Gastrocnemius medialis (tissue), 4 donors: ENCODE data around the gene CTXND2. TPM values are rescaled to one million over a fixed set of nuclear protein-coding genes. Genes with fewer than 3 reads are reported as not detected.
"Not testable (repeated sequence)": the region's sequence is repeated elsewhere in the genome, so short reads cannot be mapped to it uniquely, and the experiment has no call there.

ENCODE experiments used
- ATAC-seq, 2 donors: fragments of 150-250 bp; one replicate each; pipeline ENCODE4 v1.9.1; 2016
- DNase-seq, 2 donors: peaks; one replicate each; pipeline ENCODE4 v3.0.0-alpha.2; 2019
- H3K27ac ChIP-seq, 4 donors: fragments of 200-600 bp; sonication (generic); 1 replicate in 1 of 4; 2 replicates in 3 of 4; pipeline ENCODE4 v1.5.1; 2016 to 2018; ENCODE audit warnings: mild to moderate bottlenecking in 2 of 4, moderate library complexity in 1 of 4
- H3K27me3 ChIP-seq, 3 donors: fragments of 200-600 bp; sonication (generic) in 2 of 3; 1 replicate in 1 of 3; 2 replicates in 2 of 3; pipeline versions ENCODE4 v1.5.1 to v1.6.0; 2016 to 2019; ENCODE audit warnings: mild to moderate bottlenecking in 1 of 3, moderate library complexity in 1 of 3
- H3K36me3 ChIP-seq, 2 donors: fragments of 200-600 bp; sonication (generic) in 1 of 2; one replicate each; pipeline ENCODE4 v1.5.1; 2017 to 2018
- H3K4me1 ChIP-seq, 2 donors: fragments of 200-600 bp; sonication (generic) in 1 of 2; one replicate each; pipeline ENCODE4 v1.5.1; 2016 to 2017; ENCODE audit warnings: mild to moderate bottlenecking in 2 of 2
- H3K4me3 ChIP-seq, 4 donors: fragments of 200-600 bp; sonication (generic) in 3 of 4; 1 replicate in 1 of 4; 2 replicates in 3 of 4; pipeline ENCODE4 v1.5.1; 2016 to 2019; ENCODE audit warnings: mild to moderate bottlenecking in 2 of 4
- H3K9me3 ChIP-seq, 3 donors: fragments of 200-600 bp; sonication (generic) in 2 of 3; 1 replicate in 1 of 3; 2 replicates in 2 of 3; pipeline ENCODE4 v1.5.1; 2016 to 2019
- CTCF ChIP-seq, 5 experiments: fragments of 450-650 bp in 3 of 5; fragments of 200-600 bp in 2 of 5; sonication (generic) in 2 of 5; IDR thresholded peaks in 4 of 5; conservative IDR thresholded peaks in 1 of 5; 1 replicate in 4 of 5; 2 replicates in 1 of 5; pipeline ENCODE4 v1.5.1; 2016 to 2019; ENCODE audit warnings: antibody characterized with exemption in 5 of 5, mild to moderate bottlenecking in 3 of 5, moderate library complexity in 3 of 5
- POLR2A ChIP-seq, 2 donors: fragments of 450-650 bp; IDR thresholded peaks; one replicate each; pipeline ENCODE4 v1.6.1; 2017; ENCODE audit warnings: antibody characterized with exemption in 2 of 2, mild to moderate bottlenecking in 2 of 2, moderate library complexity in 2 of 2
- in situ Hi-C, 4 donors: fragments of 200-750 bp; cut with MboI; loops; one replicate each; pipeline versions ENCODE4 v1.15.0 to v1.8.0; 2017; ENCODE audit warnings: low sequenced_read_pairs in 4 of 4
- intact Hi-C: fragments of 100-400 bp; cut with DNase I; formaldehyde crosslinking; loops from one replicate; pipeline ENCODE4 v1.15.1; 2023; ENCODE audit warnings: low total_unique reads
- total RNA-seq, 4 donors: library from RNA; depleted of rRNA; stranded (reverse); fragments of >200 nt; gene quantifications; one replicate each; pipeline versions ENCODE4 v1.1.0 to v1.2.3, GENCODE V29; 2016

CTXND2 gene
- total RNA-seq, 4 donors from 2014 or later: not detected

GRCh38 chr1:150888727-150889126, 1.8 kb downstream of the CTXND2 start:
- intact Hi-C loops: no loop called here
- ATAC-seq (no peak), DNase-seq (no peak)
- TF ChIP-seq POLR2A (IDR thresholded peaks at IDR 0.05) (no peak), CTCF (IDR thresholded peaks at IDR 0.05 in 4 of 5, conservative IDR thresholded peaks at IDR 0.05 in 1 of 5) (no peak)
- Histone ChIP-seq H3K27me3 (no peaks in the 10 kb centered on the region), H3K36me3 (no peaks in the 10 kb centered on the region), H3K4me3 (no peak overlapping the region), H3K27ac (no peak overlapping the region), H3K9me3 (no peaks in the 10 kb centered on the region), H3K4me1 (no peaks in the 10 kb centered on the region)
- in situ Hi-C loops: no loop called here

- Histone ChIP-seq H3K27ac (no peak overlapping the region), H3K4me1 (peaks cover 0 to 2% of the 10 kb centered on the region in 2 donors), H3K9me3 (no peaks in the 10 kb centered on the region), H3K36me3 (no peaks in the 10 kb centered on the region), H3K4me3 (no peak overlapping the region), H3K27me3 (no peaks in the 10 kb centered on the region)
- no peak for DNase-seq
- in situ Hi-C loops (no loop called here), intact Hi-C loops (no loop called here)
- TF ChIP-seq POLR2A (IDR thresholded peaks at IDR 0.05) (no peak), CTCF (IDR thresholded peaks at IDR 0.05 in 4 of 5, conservative IDR thresholded peaks at IDR 0.05 in 1 of 5) (no peak)
- ATAC-seq: no peak
Measured at GRCh38 chr1:150890033-150890416, 3.1 kb downstream of the CTXND2 start.

- no peaks in the 10 kb centered on the region for H3K9me3 ChIP-seq
- H3K36me3 ChIP-seq: no peaks in the 10 kb centered on the region
- DNase-seq (no peak), ATAC-seq (no peak)
- no peaks in the 10 kb centered on the region for H3K27me3 ChIP-seq
- intact Hi-C loops (no loop called here), in situ Hi-C loops (no loop called here)
- H3K4me3 ChIP-seq: no peak overlapping the region
- no peak overlapping the region for H3K27ac ChIP-seq
- peaks cover 6 to 8% of the 10 kb centered on the region in 2 donors for H3K4me1 ChIP-seq
- no peak for TF ChIP-seq CTCF (IDR thresholded peaks at IDR 0.05 in 4 of 5, conservative IDR thresholded peaks at IDR 0.05 in 1 of 5)
- TF ChIP-seq POLR2A (IDR thresholded peaks at IDR 0.05): no peak
Measured at GRCh38 chr1:150893336-150893913, 6.5 kb downstream of the CTXND2 start.

GRCh38 chr1:150895618-150896017, 8.7 kb downstream of the CTXND2 start:
- Histone ChIP-seq H3K4me3 (no peak overlapping the region), H3K27ac (peak overlapping the region; percentile 81 to 90 (median 86)), H3K27me3 (no peaks in the 10 kb centered on the region), H3K4me1 (peaks cover 6 to 8% of the 10 kb centered on the region in 2 donors), H3K36me3 (no peaks in the 10 kb centered on the region), H3K9me3 (no peaks in the 10 kb centered on the region)
- DNase-seq (peak; percentile 72 to 89), ATAC-seq (peak; percentile 100)
- intact Hi-C loops: loop anchor here (1.0 kb wide), 2 partner anchors 18 to 27 kb away; no protein-coding TSS in a partner anchor
- no peak for TF ChIP-seq CTCF (IDR thresholded peaks at IDR 0.05 in 4 of 5, conservative IDR thresholded peaks at IDR 0.05 in 1 of 5)
- no peak for TF ChIP-seq POLR2A (IDR thresholded peaks at IDR 0.05)
- in situ Hi-C loops: no loop called here

- in situ Hi-C loops, intact Hi-C loops, DNase-seq: not testable (repeated sequence)
Measured at GRCh38 chr1:150899795-150900194, 12.9 kb downstream of the CTXND2 start.

More at GRCh38 chr1:150899795-150900194, 12.9 kb downstream of the CTXND2 start:
- H3K4me3 ChIP-seq, H3K4me1 ChIP-seq, H3K9me3 ChIP-seq, H3K36me3 ChIP-seq, H3K27me3 ChIP-seq, ATAC-seq, H3K27ac ChIP-seq: not testable (repeated sequence)
